HG03521 (cell line): ENCODE results near the gene TRAPPC3L.
"Not testable (repeated sequence)": the region's sequence is repeated elsewhere in the genome, so short reads cannot be mapped to it uniquely, and the experiment has no call there.

Experiments
- ATAC-seq: cut with Tn5 transposase; IDR thresholded peaks from one replicate; pipeline ENCODE4 v1.9.1; 2021; ENCODE audit warnings: mild to moderate bottlenecking, moderate library complexity; ENCODE audit not compliant: unreplicated experiment

Gene TRAPPC3L

GRCh38 chr6:116515141-116515540 lies 30.3 kb downstream of the TRAPPC3L start:
- no peak for ATAC-seq

- ATAC-seq, result no peak
These were observed 31.4 kb downstream of the TRAPPC3L start for GRCh38 chr6:116514111-116514510.

- no peak for ATAC-seq
These were observed 32.1 kb downstream of the TRAPPC3L start for GRCh38 chr6:116513224-116513875.

- no peak for ATAC-seq
These were observed 32.8 kb downstream of the TRAPPC3L start for GRCh38 chr6:116512734-116513133.

GRCh38 chr6:116512111-116512559 lies 33.3 kb downstream of the TRAPPC3L start:
- ATAC-seq, result peak; percentile 61

- no peak for ATAC-seq
These were observed 33.9 kb downstream of the TRAPPC3L start, which contains the start of gene CALHM5 for GRCh38 chr6:116511424-116512110. Gene CALHM5, plus strand, starts transcription at chr6:116511639. Its CDS starts 58 bp downstream, at chr6:116511697.

GRCh38 chr6:116508527-116508926 lies 37.0 kb downstream of the TRAPPC3L start:
- ATAC-seq, result no peak

- no peak for ATAC-seq
These were observed 38.2 kb downstream of the TRAPPC3L start for GRCh38 chr6:116507324-116507723.

- no peak for ATAC-seq
These were observed 44.5 kb downstream of the TRAPPC3L start for GRCh38 chr6:116500969-116501433.

- ATAC-seq, result no peak
These were observed 48.3 kb downstream of the TRAPPC3L start for GRCh38 chr6:116497113-116497676.

GRCh38 chr6:116495161-116495560 lies 50.3 kb downstream of the TRAPPC3L start:
- ATAC-seq, result not testable (repeated sequence)

GRCh38 chr6:116492331-116493067 lies 53.0 kb downstream of the TRAPPC3L start:
- ATAC-seq, result no peak

- no peak for ATAC-seq
These were observed 53.7 kb downstream of the TRAPPC3L start for GRCh38 chr6:116491610-116492330.

GRCh38 chr6:116485559-116486184 lies 59.8 kb downstream of the TRAPPC3L start:
- ATAC-seq, result no peak

GRCh38 chr6:116483616-116484015 lies 61.9 kb downstream of the TRAPPC3L start:
- no peak for ATAC-seq

GRCh38 chr6:116482780-116483179 lies 62.7 kb downstream of the TRAPPC3L start:
- ATAC-seq, result no peak

- ATAC-seq, result peak; percentile 100
These were observed 69.3 kb downstream of the TRAPPC3L start for GRCh38 chr6:116476002-116476678.

GRCh38 chr6:116475141-116475540 lies 70.3 kb downstream of the TRAPPC3L start:
- no peak for ATAC-seq

GRCh38 chr6:116472706-116473105 lies 72.8 kb downstream of the TRAPPC3L start:
- no peak for ATAC-seq
